Stimulated activated CD4-positive, alpha-beta T cell treated with anti-CD3 and anti-CD28 coated beads, Interleukin-1b, Interleukin-23, amount 100 ng/mL, for 48 hours (primary cell): ENCODE results near the gene PIGO.

Experiments
- DNase-seq: peaks from one replicate; pipeline ENCODE4 v3.0.0-alpha.2; 2020

The PIGO gene

DNA sequence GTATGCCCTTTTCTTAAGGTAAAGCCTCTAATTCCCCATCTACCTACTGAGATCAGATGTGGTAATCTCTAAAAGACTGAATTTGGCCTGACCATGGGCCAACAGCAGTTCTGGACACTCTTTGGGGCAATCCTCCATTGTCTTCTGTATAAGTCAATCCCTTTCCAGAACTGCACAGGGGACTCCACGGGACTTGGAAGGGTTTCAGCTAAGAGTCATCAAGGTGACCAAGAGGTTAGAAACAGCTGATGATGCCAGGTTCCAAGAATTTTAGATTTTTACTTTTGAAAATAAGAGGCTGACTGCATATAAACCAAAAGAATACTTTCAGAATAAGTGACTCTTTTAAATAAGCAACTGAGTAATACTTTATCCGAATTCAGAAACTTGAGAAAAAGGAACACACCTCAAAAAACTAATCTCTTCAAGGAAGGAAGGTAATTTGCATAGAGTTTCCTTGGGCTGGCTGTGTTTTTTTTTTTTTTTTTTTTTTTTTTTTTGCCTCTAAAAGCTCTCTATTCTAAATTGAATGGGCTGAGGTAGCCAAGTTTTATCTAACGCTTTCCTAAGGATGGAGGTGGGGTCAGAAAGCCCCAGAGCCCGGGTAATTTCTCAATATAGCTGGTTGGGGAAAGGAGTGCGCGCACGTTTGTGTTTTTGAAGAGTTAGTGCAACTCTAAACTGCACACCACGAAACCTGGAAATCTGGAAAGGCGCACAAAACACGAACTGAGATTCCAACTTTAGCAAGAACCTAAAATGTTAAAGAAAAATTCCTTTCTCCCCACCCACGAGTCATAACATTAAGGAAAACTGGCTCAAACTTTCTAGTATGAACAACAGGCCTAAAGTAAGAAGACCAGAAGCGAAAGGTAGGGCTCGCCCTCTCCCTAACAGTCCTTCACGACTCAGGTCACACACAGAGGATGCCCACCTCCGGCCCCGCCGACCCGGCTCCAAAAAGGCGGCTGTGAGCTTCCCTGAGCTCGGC, 25.3 kb downstream of the PIGO start:
- no peak for DNase-seq

DNA sequence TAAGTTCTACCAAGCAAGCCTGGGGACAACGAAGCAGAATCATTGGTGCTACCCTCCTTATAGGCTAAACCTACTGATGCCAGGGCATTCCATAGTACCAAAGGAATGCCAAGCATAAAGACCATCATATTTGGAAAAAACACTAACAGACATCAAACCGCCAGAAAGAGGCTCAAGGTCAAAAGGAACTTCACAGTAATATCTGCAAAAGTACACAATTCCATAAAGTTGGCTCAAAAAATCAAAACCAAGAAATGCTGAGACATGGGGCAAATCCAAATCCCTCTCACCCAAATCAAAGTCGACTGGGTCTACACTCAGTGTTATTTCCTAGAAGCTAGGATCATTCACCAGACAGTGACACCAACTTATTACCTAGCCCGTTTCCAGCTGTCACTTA, 27.4 kb downstream of the PIGO start:
- DNase-seq: no peak

DNA sequence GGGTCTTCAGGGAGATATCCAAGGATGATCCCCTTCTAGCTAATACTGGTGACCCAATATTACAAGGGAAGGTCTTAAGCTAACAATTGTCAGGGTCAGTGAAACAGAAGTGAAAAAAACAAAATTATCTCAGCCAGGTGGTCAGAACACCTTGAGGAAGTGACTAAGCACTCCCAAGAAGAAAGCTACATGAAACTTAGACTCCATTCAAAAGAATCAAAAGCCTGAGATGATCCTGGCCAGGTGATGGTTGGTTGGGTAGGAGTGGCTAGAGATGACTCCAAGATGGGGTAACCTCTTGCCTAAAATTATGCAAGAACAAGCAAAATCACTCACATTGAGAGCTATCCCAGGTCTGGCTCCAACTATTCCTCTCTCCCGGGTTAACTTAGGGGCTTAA, 29.3 kb downstream of the PIGO start:
- no peak for DNase-seq

DNA sequence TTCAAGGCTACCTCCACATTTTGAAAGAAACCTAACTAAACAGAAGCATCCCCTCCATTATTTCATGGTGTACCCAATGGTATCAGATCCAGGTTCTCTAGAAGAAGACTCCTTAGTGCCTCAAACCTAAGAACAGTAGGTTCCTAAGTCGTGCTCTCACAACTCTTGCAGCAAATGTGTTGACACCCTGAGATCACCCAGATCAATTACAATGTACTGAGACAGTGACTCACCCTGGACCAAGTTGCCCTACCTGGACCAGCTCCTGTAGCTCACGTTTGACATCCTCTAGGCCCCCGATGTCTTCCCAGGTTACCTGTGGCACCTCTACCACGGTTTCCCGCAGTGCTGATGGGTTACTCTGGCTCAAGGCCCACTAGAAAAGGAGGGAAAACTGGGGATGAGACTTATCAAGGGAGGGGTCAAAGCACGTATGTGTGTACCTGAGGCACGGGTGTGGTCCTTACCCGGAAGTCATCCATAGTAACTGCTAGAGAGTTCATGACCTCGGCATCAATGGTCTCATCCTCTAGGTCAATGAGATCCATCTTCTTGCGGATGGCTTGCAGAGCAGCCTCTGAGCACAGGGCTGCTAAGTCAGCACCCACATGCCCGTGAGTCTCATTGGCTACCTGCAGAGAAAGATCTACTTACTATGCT, 35.7 kb downstream of the PIGO start:
- no peak for DNase-seq

DNA sequence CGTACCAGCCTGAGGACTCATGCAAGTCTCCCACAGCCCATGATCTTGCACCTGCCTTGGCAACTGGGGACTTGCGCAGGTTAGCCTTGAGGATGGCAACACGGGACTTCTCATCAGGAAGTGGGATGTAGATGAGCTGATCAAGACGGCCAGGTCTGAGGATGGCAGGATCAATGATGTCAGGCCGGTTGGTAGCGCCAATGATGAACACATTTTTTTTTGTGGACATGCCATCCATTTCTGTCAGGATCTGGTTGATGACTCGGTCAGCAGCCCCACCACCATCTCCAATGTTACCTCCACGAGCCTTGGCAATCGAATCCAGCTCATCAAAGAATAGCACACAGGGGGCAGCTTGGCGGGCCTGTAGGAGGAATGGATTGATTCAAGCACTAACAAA, 37.0 kb downstream of the PIGO start:
- DNase-seq: no peak

DNA sequence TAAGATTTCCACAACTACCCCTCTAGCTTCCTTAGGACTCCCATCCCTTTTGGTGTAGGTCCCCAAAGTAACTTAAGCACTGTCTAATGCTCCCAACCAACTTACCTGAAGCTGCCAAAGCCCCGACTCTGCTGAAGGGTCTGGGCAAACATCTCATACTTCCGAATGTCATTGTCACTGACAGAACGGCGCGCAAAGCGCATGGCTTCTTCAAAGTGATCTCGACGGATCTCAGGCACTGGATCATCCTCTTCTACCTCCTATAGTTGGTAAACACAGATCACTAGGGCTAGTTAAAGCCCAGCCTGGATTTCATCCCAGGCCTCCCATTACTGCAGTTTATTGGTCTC, 39.1 kb downstream of the PIGO start:
- DNase-seq: no peak

DNA sequence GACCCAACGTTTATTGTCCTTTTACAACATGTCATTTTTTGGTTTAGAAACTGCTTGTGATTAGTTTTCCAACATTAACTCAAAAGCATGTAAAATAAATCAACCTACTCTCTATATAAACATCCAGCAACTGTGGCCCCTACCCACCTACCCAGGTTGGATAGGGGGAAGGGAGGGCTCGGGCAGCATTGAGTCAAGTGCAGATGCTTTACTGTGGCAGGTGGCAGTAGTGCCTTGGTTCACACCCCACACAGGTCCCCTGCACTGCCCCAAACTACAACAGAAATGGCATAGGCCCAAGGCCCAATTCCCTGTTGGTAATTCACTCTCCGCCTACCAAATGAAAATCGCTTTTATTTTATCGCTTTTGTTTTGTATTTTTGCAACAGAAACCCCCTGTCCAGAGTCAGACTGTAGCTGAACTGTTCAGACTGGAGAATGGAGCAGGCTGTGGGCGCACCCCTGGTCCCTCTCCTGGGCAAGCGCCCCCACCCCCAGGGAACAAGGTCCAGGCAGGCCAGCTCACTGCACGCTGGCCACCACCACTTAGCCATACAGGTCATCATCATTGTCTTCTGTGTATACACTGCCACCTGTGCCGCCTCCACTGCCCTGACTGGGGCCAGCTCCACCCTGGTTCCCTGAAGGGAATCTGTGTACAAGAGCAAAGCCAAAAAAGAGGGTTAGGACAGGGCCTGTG, 39.7 kb downstream of the PIGO start:
- no peak for DNase-seq

DNA sequence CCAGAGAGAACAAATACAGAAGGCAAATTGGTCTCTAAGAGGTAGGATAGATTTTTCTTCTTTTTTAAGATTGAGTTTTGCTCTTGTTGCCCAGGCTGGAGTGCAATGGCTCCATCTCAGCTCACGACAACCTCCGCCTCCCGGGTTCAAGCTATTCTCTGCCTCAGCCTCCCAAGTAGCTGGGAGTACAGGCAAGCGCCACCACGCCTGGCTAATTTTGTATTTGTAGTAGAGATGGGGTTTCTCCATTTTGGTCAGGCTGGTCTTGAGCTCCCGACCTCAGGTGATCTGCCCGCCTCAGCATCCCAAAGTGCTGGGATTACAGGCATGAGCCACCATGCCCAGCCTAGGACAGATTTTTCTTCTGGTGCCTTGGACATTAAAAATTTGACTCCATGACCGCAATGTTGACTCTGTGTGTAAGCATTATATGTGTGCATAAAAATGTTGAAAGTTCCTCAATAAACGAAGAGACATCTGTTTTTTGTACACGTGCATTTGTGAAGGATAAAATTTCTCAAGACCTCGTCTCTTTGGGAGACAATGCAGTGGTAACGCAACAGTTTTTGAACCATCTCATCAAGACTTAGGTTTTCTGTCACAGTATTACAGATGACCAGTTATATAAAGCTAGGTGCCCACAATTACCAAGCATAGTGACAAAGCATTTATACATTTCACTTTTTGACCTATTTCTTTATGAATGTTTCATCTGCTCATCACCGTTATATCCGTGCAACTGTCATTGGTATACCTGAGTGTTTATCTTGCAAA, 41.3 kb downstream of the PIGO start:
- no peak for DNase-seq

DNA sequence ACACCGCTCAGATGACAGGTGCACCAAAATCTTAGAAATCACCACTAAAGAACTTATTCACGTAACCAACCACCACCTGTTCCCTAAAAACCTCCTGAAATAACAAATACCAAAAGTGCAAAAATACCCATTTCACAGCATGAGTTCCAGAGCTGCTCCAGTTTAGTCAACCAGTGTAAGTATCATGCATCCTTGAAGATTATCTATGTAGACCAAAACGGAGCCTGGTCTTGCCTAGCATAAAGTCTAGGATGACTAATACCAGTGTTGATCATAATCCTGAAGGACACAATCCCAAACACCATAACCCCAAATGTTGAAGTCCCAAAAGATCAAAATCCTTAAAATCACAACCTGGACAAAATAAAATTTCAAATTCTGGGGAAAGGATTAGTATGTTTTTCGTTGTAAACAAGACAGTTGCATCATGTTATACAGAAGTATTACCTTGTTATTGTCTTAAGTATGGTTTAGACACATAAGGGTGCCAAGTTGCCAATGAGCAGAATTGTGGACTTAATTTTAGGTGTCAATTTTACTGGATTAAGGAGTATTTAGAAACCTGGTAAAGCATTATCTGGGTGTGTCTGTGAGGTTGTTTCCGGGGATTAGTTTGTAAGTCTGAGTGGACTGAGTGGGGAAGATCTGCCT, 42.1 kb downstream of the PIGO start:
- no peak for DNase-seq

DNA sequence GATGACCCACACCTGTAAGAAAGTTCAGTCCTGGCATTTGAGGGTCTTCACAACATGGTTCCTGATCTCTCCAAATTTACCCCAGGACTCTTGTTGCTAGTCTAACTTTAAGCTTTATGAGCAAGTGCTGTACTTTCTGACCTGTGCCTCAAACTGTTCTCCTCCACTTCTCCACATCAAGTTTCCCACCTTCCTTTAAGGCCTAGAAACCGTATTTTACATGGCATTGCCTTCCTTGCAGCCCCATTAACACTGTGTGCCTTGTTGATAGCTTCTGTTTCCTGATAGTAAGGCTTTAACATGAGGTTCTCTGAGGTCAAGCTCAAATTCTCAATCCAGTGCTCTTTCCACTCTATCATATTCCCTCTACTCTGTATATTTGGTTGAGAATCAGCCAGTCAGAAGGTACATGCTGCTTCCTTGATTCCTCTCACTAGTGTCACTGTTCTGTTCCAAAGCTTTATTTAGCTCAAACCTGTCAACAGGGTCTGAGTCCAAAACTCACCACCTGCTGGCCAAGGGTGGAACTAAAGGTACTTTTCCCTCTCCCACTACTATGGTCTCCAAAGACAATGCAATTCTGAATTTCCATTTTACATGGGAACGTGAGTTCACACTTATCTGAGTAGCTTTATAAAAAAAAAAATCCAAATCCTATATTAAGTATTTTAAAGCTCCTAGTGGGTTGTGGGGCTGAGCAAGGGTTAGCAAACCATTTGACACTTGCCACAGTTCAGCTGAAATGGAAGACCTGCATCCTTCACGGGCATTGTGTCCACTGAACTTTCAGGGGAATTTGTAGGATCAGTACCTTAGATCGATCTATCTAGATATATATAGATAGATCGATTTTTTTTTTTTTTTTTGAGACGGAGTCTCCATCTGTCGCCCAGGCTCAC, 45.1 kb downstream of the PIGO start:
- peak; percentile 34 for DNase-seq

DNA sequence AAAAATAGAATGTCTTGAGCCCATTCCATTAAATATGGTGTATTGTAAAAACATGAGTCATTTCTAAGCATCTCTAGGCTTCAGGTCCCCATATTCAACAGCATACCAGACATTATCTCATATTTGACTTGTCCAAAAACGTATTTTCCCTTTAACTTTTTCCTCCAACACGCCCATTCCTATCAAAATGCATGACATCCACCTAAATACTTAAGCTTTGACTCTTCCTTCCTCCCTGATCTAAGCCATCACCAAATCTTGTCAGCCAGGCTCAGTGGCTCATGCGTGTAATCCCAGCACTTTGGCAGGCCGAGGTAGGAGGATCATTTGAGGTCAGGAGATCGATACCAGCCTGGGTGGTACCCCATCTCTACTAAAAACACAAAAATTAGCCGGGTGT, 47.9 kb downstream of the PIGO start:
- DNase-seq: no peak

DNA sequence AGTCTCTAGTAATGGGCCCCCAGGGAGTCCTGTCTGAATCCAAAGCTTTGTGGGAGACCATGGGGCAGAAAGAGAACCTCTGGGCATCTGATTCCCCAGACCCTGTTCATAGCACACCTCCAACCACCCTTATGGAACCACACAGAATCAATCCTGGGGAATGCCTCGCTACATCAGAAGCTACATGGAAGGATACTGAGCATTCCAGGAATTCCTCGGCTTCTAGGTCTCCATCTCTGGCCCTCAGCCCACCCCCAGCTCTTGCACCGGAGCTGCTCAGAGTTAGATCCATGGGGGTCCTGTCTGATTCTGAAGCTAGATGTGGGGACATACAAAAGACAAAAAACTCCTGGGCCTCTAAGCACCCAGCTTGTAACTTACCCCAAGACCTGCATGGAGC, 52.3 kb downstream of the PIGO start:
- no peak for DNase-seq

DNA sequence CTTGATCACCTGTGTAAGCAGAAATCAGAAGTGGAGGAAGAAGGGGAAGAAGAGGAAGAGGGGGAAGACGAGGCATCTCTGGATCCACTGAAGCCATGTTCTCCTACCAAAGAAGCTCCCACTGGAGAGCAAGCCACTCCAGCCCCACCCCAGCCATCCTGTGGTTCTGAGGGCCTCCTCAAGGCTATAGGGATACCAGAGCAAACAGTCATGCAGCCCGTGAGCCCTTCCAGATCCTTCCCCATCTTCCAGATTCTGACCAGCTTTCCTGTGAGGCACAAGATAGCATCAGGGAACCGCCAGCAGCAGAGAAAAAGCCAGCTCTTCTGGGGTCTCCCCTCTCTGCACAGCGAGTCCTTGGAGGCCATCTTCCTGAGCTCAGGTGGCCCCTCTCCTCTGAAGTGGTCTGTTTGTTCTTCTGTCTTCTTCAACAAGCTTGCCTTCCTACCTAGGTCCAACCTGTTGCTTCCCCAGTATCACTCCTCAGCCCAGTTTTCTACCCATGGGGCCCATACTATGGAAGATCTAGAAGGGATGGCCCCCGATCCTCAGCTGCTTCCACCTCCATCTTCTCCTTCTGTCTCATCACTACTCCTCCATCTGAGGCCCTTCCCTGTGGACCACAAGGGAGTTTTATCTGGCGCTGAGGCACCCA, 53.4 kb downstream of the PIGO start:
- DNase-seq: no peak

DNA sequence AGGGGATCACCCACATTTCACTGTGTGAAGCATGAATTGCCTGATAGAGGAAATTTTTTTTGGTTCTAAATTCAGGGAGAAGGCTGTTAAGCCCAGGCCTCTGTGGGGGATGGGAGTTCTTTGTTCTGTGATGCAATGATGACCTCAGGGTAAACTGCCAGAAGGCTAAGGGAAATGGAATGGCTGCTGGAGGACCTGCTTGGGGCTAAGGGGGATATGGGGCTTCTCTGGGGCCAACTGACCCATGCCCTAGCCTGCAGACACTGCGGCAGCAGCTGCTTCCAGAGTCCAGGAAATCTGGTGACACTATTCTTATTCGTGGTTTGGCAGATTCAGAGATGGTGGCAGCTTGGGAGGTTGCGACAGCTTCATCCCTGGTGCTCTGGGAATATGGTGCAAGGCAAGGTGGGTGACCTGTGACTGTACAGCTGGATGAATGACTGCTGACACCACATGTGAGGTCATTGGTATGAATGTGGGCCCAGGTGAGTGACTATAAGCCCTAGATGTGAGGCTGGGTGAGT, 54.2 kb downstream of the PIGO start:
- DNase-seq: no peak
